Stimulated activated CD8-positive, alpha-beta memory T cell treated with anti-CD3 and anti-CD28 coated beads, Interleukin-7, amount 100 ng/mL, for 1 hour (primary cell): ENCODE results near the gene FOXO6.

ENCODE experiments used
- DNase-seq, 2 donors: peaks; one replicate each; pipeline ENCODE4 v3.0.0-alpha.2; 2020; ENCODE audit warnings: low read depth in 2 of 2

FOXO6 gene

DNA sequence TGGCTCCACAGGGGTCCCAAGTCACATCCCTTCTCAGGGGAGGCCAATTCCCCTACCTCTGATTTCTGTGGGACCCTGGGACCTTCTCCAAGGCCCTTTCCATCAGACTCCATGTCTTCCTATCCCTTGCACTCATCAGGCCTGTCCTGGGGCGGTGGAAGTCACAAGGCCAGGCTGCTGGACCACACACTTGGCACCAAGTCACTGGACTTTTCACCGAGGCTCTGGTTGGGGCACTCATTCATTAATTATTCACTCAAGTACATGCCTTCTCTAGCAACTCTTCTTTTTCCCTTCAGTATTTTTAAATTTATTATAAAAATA, 11.2 kb upstream of the FOXO6 start:
- DNase-seq: no peak

DNA sequence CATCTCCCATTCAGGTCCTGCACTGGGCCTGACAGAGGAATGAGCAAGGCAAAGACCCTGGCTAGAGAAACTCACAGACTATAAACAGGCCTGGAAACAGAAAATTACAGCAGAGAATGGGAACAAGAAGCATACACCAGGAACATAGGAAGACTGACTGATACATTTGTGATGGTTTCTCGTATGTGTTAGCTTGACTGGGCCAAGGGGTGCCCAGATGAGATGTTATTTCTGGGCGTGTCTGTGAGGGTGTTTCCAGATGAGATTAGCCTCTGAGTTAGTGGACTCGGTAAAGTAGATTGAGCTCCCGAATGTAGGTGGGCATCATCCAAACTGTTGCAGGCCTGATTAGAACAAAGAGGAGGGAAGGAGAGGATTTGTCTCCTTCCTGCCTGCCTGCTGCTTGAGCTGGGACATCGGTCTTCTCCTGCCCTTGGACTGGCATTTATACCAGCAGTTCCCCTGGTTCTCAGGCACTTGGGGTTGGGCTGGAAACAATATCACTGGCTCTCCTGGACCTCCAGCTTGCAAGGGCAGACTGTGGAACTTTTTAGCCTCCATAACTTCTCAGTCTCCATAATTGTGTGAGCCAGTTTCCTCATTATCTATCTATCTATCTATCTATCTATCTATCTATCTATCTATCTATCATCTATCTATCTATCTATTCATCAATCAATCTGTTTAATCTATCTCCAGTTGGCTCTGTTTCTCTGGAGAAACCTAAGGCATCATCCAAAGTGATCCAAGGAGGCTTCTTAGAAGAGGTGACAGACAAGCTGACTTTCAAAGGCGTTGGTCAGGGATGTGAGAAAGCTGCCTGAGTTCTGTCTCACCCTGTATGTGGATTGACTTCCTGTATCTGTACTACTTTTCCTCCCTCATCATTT, 9.7 kb upstream of the FOXO6 start:
- DNase-seq: no peak

DNA sequence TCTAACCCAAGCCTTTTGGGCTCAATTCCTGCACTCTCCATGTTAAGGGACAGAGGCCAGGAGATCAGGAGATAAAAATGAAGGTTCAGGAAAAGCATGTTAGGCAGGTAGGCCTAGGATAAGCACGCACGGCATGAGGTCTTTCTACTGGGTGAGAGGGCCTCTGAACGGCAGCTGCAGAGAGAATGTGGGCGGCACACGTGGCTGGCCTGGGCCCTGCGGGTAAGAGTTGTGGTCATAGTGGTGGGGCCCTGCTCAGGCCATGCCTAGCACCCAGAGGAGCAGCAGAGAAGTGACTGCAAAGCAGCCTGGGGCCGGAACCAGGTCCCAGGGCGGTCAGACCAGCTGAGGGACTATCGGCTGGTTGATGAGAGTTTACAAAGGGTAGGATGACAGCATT, 7.5 kb upstream of the FOXO6 start:
- DNase-seq: no peak

DNA sequence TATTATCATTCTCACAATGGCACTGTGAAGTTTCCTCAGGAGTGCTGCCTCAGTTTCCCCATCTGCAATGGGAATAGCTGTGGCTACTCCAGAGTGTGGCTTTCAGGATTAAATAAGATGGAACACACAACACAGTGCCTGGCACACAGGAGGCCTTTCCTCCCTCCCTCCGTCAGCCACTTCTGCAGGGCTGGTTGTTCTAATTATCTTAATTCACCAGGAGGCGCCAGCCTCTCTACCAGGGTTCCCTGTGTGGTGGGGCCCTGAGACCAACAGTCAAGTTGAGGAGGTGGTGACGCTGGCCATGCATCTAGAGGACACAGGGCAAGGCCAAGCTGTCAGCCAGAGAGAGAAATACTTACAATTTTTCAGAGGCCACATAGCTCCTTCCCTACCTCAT, 6.3 kb upstream of the FOXO6 start:
- DNase-seq: no peak

DNA sequence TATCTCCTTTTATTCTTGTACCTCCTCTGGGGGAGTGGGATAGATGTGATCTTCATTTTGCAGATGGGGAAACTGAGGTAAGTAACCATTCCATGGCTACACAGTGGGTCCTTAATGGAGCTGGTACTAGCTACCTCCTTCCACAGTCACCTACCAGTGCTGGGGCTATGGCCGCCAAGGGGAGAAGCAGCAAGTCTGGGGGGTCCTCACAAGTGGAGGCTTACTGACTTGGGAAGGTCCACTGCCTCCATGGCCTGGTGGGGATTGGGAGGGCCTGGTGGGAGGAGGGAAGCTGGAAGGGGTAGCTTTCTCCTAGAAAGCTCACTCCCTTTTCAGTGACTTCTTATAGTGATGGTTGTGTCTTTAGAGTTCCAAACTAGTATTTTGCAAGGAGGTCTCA, 5.9 kb upstream of the FOXO6 start:
- DNase-seq: no peak

DNA sequence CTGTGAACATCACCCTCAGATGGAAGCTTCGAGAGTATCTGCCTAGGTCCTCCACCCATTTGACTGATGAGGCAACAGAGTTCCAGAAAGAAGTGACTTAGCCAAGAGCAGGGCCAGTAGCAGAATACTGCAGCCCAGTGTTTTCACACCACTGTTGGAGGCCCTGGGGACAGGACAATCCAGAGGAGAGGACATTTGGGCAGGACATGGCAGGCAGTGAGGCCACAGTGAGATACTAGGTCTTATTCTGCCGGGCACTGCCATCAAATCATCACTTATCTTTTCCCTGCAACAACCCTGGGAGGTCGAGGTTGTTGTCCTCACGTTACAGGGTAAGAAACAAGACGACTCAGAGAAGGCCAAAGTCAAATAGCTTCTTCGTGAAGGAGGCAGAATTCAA, 5.5 kb upstream of the FOXO6 start:
- DNase-seq: no peak

DNA sequence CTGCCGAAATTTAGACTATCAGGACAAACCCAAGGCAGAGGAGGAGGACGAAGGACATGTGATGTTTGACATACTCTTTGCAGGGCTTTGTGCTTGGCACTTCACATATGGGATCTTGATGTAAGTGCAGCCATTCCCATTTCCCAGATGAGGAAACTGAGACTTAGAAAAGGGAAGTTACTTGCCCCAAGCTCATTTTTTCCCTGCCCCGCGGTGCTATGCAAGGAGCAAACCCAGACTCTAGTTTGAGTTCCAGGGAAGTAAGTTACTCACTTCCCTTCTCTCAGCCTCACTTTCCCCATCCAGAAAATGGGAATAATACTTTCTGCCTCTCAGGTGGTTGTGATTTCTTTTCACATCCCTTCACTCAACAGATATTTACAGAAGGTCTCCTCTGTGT, 4.5 kb upstream of the FOXO6 start:
- no peak for DNase-seq

DNA sequence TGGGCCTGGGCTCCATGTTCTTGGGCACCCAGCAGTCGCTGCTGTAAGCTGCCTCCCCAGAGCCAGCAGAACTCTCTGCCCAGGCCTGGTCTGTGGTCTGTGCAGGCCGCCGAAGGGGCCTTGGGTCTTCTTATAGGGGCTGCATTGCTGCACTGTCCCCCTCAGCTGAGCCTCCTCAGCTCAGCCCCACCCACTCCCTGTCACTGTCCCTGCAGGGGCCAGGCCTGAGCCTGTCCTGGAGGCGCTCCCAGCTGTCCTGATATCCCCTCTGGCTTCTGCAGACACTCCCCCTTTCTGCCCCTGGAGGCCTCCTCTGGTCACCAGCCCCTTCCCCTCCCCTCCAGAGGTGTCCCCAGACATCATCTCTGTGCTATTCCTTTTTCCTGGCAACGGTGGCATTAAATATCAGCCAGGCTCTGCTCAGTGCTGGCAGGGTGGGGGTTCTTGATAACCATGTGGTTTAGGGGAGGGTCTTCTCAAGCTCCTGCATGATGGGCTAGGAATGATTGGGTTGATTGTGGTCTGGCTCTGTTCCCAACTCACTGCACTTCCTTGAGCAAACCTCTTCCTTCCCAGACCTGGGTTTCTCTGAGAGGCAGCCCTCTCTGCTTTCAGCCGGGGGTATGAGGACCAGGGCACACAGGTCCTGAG, 3.7 kb upstream of the FOXO6 start:
- no peak for DNase-seq

DNA sequence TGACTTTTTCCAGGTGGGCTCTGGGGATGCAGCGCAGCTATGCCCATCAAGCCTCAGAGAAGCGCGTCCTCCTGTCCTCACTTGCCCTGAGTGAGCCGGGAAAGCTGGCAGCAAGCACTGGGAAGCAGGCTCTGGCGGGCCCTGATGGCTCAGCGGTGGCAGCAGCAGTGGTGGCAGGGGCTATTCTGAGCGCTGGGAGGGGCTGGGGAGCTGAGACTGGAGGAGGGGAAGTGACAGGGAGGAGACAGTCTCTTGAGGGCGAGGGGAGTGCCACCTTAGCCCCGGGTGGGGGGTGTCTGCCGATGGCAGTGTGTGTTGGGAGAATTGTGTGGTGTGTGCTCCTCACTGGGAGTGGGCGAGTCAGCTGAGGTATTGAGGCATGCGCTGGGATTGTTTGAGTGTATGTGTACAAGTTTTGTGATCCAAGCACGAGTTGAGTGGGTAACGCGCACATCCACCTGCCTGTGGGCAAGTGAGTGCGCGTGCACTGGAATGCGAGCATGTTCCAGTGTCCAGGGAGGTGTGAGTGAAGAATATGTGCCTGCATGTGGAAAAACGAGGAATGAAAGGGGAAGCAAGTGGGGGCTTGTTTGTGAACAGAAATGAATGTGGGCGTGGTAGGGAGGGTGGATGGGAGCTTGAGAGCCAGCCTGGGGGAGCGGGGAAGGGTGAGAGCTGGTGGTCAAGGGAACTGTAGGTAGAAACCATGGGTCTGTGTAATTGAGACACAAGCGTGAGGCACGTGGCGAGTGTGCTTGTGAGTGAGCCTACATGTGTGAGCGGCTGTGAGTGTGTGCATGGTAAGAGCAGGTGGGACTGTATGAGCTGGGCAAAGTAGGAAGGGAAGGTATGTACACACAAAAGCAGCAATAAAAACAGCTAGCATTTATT, 2.9 kb upstream of the FOXO6 start:
- no peak for DNase-seq

DNA sequence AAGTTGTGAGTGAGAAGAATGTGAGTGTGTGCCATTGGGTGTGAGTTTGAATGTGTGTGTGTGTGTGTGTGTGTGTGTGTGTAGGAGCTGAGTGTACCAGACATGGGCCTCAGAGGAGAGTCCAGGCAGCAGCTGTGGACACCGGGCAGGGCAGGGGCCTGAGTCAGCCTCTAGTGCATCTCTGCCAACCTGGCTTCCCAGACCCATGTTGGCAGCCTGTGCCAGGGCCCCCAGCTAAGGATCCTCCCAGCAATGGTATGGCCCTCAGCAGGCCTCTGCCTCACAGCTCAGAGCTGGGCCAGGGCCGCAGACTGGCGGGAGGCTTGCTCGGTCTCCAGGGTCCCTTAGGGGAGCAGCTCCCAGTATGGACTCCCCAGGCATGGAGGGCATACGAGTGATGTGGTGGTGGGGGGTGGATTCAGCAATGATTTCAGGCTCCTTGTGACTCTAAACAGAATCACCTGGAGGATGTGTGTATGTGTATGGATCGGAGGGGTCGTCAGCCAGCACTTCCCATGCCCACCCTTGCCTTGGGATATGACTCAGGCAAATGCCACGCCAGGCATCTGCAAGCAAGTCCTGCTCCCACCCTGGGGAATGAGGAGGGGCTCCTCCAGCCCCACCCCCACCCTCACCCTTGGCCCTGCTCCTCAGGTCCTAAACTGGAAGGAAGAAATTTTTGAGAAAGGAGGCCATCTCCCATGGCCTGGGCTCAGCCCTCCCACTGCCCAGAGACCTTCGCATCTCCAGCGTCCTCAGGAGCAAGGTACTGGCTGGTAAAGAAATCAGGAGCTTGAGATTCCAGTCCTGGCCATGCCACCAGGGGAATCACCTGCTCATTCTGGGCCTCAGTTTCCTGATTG, 1.8 kb upstream of the FOXO6 start:
- DNase-seq: no peak

DNA sequence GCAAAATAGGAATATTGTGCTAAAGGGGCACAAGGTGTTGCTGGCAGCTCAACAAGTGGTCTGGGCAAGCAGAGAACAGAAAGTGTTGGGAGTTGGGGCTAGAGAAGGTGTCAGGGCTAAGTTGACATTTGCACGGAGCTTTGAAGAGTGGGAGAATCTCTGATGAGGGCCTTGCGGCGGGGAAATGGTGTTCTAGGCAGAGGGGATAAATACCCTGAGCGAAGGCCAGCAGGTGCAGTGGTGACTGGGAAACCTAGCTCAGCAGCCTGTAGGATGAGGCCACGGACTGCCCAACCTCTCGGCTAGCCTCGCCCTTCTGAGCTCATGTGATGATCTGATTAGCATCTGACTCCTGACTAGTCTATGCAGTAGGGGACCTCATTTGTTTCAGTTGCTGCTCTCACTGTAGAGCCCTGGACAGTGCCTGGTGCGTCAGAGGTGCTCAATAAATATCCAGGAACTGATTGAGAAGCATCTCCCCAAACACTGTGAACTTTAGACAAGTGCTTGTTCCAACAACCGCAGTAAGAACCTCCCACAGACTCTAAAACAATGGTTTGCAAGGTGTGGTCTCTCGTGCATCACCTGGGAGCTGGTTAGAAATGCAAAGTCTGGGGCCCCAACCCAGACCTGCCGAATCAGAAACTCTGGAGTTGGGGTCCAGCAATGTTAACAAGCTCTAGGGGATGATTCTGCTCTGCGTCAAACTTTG, 1.0 kb upstream of the FOXO6 start:
- no peak for DNase-seq

DNA sequence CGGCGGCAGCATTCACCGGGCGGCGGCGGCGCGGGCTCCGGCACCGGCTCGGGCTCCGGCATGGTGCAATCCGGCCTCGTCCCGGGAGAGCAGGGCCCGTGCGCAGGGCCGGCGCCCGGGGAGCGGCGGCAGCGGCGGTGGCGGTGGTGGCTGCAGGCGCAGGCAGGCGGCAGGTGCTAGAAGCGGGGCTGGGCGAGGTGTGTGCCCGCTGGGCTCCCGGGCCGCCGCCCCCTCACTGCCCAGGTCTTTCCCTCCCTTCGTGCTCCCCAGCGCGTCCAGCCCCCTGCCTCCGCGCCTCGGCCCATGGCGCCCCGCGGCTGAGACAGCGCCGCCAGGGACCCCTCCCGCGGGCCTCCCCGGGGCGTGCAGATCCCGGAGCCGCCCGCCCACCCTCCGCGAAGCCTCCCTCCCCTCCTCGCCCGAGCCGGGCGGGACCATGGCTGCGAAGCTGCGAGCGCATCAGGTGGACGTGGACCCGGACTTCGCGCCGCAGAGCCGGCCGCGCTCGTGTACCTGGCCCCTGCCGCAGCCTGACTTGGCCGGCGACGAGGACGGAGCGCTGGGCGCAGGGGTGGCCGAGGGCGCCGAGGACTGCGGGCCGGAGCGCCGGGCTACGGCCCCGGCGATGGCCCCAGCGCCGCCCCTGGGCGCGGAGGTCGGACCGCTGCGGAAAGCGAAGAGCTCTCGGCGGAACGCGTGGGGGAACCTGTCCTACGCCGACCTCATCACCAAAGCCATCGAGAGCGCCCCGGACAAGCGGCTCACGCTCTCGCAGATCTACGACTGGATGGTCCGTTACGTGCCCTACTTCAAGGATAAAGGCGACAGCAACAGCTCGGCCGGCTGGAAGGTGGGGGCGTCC, 492 bp downstream of the FOXO6 start:
- DNase-seq: no peak

DNA sequence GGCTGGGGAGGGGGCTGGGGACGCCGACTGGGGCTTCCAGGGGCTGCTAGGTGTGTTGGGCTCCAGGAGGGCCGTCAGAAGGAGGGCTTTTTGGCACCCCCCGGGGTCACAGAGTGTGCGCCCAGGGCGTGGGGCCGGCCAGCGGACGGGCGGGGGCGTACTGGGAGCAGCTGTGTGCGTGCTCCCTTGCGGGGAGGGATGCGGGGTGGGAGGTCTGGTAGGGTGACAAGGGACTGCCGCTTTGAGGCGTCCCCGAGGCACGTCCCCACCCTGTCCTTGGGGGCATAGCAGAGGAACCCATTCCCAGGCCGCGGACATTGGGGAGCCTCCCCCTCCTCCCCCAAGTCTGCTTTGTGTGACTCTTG, 1.1 kb downstream of the FOXO6 start:
- DNase-seq: no peak

DNA sequence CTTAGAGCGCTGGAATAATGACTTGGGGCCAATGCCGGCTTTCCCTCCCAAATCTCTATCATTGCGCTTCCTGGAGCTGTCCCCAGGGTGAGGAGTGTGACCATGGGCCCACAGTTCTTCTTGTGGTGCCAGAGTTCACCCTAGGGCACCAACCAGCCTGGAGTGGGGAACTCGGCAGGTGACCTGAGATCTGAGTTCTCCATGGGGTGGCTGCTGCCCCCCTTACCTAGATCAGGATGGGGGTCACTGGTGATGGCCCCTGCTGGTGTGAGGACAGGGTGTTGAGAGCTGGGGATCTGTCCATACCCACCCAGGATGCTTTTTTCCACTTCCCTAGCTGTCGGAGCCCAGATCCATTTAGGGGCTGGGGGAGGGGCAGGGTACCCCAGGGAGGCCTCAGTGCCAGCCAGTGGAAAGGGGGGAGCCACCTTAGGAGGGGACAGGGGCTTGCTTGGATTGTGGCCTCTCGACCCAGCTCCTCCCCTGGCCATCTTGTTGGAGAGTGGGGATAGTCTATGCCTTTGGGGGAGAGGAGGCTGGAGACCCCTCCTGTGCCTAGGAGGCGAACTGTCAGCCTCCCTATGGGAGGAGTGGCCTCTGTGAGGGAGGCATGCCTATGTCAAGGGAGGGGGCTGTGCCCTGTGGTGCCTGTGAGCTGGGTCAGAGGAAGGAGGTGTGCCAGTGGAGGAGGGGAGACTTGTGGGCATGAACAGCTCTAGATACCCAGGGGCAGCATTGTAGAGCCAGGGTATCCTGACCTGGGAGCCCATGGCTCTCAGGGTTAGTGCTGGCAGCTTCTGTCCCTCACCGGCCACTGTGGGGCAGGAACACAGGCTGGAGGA, 1.7 kb downstream of the FOXO6 start:
- no peak for DNase-seq

DNA sequence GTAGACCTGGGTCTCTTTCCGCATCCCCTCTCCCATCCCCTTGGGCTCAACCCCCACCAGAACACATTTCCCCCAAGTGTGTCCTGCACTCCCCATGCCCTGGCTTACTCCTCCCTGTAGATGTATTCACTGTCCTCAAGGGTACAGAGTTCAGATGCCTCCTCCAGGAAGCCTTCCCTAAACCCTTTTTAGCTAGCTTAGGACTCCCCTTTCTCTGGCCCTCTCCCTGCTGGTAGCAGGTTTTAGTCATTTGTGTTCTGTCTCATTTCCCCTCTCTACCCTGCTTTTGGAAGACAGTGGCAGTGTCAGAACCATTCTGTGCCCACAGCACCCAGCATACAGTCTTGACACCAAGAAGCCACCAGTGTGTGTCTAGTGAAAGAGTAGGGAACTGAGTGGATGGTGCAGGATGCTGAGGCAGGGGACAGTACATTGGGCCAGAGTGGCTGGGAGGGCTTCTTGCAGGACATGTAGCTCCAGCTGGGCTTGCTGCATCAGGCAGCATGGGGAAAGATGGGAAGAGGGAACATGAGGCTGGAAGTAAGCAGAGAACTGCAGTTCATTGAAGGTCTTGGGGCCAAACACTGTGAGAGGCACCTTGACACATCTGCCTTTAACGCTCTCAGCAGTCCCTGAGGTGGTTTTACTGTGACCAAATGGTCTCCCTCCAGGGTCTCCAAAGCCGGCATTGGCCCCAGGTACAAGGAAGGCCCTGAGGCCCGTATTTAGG, 2.5 kb downstream of the FOXO6 start:
- DNase-seq: no peak

DNA sequence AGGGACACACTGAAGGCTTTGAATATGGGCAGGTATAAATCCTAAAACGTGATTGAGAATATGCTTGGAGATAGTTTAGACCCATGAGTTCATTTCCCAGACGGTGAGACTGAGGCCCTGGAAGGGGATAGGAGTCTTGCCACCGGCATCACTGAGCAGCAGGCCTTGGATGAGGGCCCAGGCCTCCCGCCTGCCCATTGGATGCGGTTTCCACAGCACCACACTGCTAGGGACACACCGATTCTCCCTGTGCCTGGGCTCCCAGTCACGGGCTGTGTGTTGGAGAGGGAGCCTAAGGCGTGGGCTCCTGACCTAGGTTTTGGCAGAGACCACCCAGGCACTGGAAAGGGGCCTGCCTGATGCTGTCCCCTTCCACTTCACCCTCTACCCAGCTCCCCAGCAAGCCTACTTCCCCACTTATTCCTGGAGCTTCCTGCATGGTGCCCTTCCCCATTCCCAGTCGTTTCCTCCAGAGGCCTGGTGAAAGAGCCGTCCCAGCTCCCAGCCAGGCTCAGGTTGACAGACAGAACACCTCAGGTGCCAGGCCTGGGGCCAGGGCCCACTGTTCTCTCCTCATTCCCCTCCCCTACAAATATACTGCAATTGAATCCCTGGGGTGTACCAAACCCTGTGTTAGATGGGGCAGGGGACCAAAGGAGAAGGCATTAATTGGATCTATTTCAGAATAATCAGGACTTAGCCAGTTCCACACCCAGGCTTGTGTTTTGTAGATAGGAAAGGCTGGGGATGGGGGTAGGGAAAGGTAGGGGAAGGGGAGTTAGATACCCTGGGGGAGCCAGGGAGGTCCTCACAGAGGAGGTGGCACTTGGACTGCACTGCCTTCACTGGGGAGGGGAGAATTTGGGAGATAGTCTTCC, 3.4 kb downstream of the FOXO6 start:
- DNase-seq: no peak

DNA sequence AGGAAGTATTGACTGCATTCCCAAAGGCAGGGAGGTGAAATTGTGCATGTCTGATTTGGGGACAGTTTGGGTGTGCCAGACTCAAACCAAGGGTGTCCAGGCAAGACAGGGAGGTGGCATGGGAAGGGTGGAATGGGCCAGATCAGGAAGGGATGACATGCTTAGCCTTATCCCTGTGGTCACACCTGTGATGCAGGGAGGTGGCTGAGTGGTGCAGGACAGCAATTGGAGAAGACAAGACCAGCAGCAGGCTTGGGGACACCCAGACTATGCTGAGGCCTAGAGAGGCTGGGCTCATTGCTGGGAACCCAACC, 4.0 kb downstream of the FOXO6 start:
- DNase-seq: no peak
